Myocyte (in vitro differentiated cells): ENCODE results near the gene ADAM33. TPM values are rescaled to one million over a fixed set of nuclear protein-coding genes. Genes with fewer than 3 reads are reported as not detected.

ENCODE experiments used
- DNase-seq: peaks from one replicate; pipeline ENCODE4 v3.0.0-alpha.2; 2012; ENCODE audit warnings: low read depth
- polyA plus RNA-seq: library from polyadenylated mRNA; unstranded; fragments of >200 nt; gene quantifications from one replicate; pipeline ENCODE4 v1.2.1, GENCODE V29; 2012; ENCODE audit warnings: missing spikeins
- total RNA-seq: library from RNA; depleted of rRNA; stranded (reverse); fragments of >200 nt; gene quantifications from 2 replicates; pipeline ENCODE4 v1.2.3, GENCODE V29; 2014

Gene ADAM33
- total RNA-seq, result 0.62 and 0.72 TPM in 2 replicates
- polyA plus RNA-seq, result 0.48 TPM

GRCh38 chr20:3681931-3682781, at the start of gene ADAM33:
Gene ADAM33, minus strand, starts transcription at chr20:3682010. Its CDS starts 6 bp downstream, at chr20:3682004.
- DNase-seq, result no peak

- no peak for DNase-seq
Observed at GRCh38 chr20:3730803-3731672, 49.2 kb upstream of the ADAM33 start.

- no peak for DNase-seq
Observed at GRCh38 chr20:3729811-3730540, 48.2 kb upstream of the ADAM33 start.

DNA sequence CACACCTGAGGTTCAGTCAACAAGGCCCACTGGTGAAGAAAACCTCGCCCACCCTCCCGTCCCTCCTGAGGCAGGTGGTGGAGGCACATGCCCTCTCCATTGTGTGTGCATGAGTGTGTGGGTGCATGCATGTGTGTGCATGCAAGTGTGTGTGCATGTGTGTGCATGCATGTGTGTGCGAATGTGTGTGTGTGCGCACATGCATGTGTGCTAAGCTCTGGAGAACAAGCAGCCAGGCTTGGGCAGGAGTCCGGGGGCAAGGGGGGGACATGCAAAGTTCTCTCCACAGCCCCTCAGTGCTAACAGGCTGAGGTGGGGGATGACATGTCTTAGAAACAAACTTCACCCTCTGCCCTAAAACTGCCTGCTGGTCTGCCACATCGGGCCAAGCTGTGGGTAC, 47.6 kb upstream of the ADAM33 start:
- no peak for DNase-seq

DNA sequence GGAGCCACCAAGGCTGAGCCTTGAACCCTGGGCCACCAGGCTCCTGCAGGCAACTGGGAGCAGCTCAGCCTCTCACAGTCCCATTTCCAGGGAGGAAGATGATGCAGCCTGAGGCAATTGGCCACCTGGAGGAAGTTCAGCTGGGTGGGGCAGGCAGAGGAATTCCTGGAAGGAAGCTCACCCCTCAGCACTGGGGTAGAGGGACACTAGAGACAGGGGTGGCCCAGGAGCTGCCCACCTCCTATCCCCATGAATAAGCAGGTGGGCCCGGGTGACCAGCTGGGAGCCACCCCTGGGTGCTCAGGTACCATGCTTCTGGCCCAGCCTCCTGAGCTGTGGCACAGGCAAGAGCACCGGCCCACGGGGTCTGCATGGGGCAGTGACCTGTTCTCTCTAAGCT, 47.1 kb upstream of the ADAM33 start:
- DNase-seq, result no peak

GRCh38 chr20:3728354-3728753, 46.5 kb upstream of the ADAM33 start:
- no peak for DNase-seq

- peak; percentile 85 for DNase-seq
Observed at GRCh38 chr20:3727401-3728021, 45.7 kb upstream of the ADAM33 start.

DNA sequence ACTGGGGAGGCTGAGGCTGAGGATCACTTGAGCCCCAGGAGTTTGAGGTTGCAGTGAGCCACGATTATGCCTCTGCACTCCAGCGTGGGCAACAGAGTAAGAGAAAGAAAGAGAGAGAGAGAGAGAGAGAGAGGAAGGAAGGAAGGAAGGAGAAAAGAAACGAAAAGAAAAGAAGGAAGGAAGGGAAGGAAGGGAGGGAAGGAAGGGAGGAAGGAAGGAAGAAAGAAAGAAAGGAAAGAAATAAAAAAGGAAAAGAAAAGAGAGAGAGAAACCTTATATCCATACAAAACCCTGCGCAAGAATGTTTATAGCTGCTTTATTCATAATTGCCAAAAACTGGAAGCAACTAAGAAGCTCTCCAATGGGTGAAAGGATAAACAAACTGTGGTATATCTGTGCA, 42.5 kb upstream of the ADAM33 start:
- DNase-seq, result no peak

GRCh38 chr20:3723284-3723683, 41.5 kb upstream of the ADAM33 start:
- no peak for DNase-seq

- DNase-seq, result no peak
Observed at GRCh38 chr20:3721912-3722311, 40.1 kb upstream of the ADAM33 start.

DNA sequence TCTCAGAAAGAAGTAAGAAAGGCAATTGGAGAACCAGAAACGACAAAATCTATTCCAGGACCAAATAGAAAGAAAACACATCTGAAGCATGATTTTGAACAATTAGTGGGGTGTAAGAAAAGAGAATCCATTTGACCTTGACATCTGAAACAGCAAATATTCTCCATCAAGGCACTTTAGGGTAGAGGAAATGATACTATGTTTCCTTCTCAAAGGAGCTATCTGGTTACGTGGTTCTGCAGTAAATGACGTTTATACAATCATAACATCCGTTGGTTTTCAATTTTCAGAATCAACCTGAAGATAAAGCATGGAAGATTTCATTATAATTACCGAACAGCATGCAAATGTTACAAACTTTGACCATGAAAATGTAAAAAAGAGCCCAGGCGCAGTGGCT, 38.8 kb upstream of the ADAM33 start:
- DNase-seq, result no peak

DNA sequence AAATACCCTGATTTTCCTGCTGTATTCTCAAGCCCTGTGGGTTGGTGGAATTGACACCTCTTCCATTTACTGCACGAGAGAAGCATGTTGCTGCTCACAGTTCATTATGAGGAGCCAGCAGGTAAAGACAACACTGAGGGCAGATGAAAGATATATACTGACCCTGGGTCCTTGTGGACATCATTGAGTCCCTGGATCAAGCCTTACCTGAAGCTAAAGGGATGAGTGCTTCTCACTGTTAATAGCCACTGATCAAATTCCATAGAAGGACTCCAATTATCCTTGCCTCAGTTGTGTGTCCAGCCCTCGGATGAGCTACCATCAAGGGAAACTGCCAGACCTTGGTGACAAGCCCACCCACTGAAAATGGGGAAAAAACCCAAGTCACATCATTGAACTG, 38.3 kb upstream of the ADAM33 start:
- no peak for DNase-seq

GRCh38 chr20:3719046-3719445, 37.2 kb upstream of the ADAM33 start:
- no peak for DNase-seq

- DNase-seq, result peak; percentile 51
Observed at GRCh38 chr20:3716195-3716834, 34.5 kb upstream of the ADAM33 start.

DNA sequence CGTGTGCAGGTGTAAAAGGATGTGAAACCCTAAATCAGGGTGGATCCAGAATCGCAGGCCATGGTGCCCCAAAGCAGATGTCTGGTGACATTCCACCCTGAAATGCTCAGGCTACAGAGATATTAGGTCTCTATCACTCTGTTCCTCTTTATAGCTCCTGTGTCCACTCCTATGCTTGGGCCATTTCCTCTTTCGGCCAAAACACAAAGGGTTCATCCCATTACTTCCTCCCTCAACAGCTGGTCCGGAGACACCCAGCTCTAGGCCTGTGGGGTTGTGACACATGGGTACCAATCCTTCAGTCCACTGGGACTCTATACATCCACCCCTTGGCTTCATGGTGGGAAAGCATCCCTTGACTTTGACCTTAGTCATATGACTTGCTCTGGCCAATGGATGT, 32.3 kb upstream of the ADAM33 start:
- DNase-seq, result no peak

- no peak for DNase-seq
Observed at GRCh38 chr20:3712279-3712873, 30.6 kb upstream of the ADAM33 start, which contains the start of gene SIGLEC1. Gene SIGLEC1, minus strand, starts transcription at chr20:3712600. Its CDS starts 5,472 bp downstream, at chr20:3707128.

DNA sequence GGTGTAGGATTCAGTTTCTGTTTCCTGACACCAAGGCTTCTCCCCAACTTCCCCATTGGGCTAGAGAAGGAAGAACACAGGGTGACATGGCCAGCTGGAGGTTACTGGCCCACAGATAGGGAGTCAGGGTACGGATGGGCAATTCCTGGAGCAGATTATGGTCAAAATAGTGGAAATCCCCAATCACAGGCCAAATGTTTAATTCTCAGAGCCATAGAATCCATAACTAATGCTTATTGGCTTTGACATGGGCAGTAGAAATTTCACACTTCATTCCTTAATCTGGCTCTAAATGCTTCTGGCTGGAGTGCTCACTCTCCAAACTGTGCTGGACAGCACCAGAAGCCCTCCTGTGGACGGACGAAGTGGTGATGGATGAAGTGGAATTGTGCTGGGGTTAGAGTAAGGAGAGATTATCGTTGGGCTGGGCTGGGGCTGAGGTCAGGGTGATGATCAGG, 29.7 kb upstream of the ADAM33 start:
- DNase-seq, result no peak

DNA sequence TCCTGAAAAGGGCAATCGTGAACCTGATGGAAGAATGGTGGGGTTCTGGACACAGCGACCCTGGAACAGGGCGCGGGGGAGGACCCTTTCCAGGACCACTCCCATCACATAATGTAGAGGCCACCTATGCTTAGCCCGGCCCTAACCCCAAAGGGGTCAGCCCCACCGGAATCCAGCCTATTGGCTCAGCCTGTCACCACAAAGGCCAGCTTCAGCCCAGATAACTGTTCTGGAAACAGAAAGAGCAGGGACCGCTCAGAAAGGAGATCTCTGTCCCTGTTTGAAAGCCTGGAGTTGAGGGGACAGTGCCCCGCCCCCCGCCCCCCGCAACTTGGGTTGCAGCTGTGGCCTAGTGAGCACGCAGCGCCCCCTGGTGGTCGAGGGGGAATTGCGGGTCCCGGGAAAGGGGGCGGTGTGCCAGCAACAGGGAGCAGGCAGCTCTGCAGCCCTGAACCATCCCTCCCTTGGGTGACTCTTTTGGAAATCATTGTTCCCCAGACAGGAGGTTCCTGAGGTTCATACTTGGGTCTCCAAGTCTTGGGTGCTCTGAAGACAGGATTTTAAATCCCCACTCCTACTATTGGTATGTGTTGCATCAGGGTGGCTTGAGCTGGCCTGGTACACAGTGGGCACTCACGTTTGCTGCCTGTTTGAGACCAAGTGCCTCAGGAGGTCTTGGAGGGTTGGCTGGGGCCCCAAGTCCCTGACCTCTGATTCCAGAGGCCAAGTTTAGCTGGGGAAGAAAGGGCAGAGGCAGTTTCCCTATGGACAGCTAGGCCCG, 29.1 kb upstream of the ADAM33 start:
- peak; percentile 69 for DNase-seq

DNA sequence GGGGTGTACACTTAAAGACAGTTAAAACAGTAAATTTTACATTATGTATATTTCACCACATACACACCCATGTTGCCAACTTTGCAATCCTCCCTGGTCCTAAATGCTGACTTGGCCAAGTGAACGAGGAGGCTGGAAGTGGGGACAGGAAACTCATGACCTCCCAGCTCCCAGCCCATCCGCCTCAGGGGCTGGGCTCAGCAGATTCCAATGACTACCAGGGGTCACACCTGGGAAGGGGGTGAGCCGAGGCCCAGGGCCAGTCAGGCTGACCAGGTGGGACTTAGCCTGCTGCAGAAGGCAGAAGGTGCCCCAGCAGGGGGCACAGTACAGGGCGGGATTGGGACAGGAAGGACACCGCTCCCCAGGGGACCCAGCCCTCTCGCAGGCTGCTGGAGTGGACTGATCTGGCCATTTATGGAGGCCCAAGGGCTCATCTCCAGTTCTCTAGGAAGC, 28.2 kb upstream of the ADAM33 start:
- DNase-seq, result no peak
